Mammary epithelial cell (primary cell): ENCODE results near the gene SRGAP3.

Experiments used
- CTCF ChIP-seq, 2 donors: IDR thresholded peaks in 1 of 2; conservative IDR thresholded peaks in 1 of 2; 2 replicates each; pipeline ENCODE4 v1.5.1; 2011 to 2012; ENCODE audit warnings: inconsistent platforms in 2 of 2, low read length in 2 of 2, mild to moderate bottlenecking in 2 of 2, control low read depth in 1 of 2, low read depth in 1 of 2; ENCODE audit not compliant: insufficient read depth in 1 of 2; ENCODE audit errors: extremely low read depth in 1 of 2
- EZH2 ChIP-seq: IDR thresholded peaks from 2 replicates; pipeline ENCODE4 v1.6.1; 2012; ENCODE audit warnings: low read length, inconsistent platforms, borderline replicate concordance

DNA sequence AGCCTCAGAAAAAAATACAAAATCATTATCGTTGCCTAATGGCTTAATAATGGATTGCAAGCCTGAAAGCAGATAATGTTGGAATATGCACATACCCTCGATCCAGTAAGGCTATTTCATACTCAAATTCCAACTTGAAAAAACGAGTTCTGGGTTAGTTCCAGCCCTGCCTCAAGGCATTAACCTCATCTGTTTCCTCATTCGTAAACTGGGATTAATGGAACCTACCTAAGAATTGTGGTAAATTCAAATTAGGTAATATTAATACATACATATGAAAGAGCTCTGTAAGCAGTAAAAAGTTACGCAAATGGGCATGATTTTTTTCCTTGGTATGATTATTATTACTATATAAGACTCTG, 107.5 kb downstream of the SRGAP3 start:
- TF ChIP-seq CTCF (conservative IDR thresholded peaks at IDR 0.05 in 1 of 2, IDR thresholded peaks at IDR 0.05 in 1 of 2; ENCODE audit: extremely low read depth in 1 of 2, insufficient read depth in 1 of 2, low read depth in 1 of 2, low read length in 2 of 2) = no peak
- no peak for TF ChIP-seq EZH2
